Esophagus muscularis mucosa (tissue), 4 donors: ENCODE data around the gene DOLK. TPM values are rescaled to one million over a fixed set of nuclear protein-coding genes. Genes with fewer than 3 reads are reported as not detected.
A peak's percentile ranks its signal among the peaks of the same experiment; 100 is the strongest.

ENCODE experiments used
- DNase-seq: peaks from one replicate; pipeline ENCODE4 v3.0.0-alpha.2; 2017; ENCODE audit errors: extremely low spot score
- H3K27ac ChIP-seq, 4 donors: fragments of 200-600 bp; sonication (generic); replicated peaks in 1 of 4; 1 replicate in 3 of 4; 2 replicates in 1 of 4; pipeline ENCODE4 v1.5.1; 2016 to 2019; ENCODE audit warnings: mild to moderate bottlenecking in 1 of 4
- H3K27me3 ChIP-seq, 4 donors: fragments of 200-600 bp; sonication (generic); one replicate each; pipeline versions ENCODE4 v1.5.1 to v1.6.0; 2016 to 2019
- H3K36me3 ChIP-seq, 4 donors: fragments of 200-600 bp; sonication (generic); one replicate each; pipeline ENCODE4 v1.5.1; 2016 to 2019
- H3K4me1 ChIP-seq, 4 donors: fragments of 200-600 bp; sonication (generic); one replicate each; pipeline ENCODE4 v1.5.1; 2016 to 2019
- H3K4me3 ChIP-seq, 4 donors: fragments of 200-600 bp; sonication (generic); 1 replicate in 2 of 4; 2 replicates in 2 of 4; pipeline ENCODE4 v1.5.1; 2016 to 2019; ENCODE audit warnings: mild to moderate bottlenecking in 4 of 4, moderate library complexity in 1 of 4
- H3K9me3 ChIP-seq, 4 donors: fragments of 200-600 bp; sonication (generic); 1 replicate in 3 of 4; 2 replicates in 1 of 4; pipeline ENCODE4 v1.5.1; 2016 to 2019
- EP300 ChIP-seq: sonication (generic); formaldehyde crosslinking; IDR thresholded peaks from one replicate; pipeline ENCODE4 v1.6.1; 2017; ENCODE audit warnings: antibody characterized with exemption
- POLR2A ChIP-seq: fragments of 450-650 bp; IDR thresholded peaks from one replicate; pipeline ENCODE4 v1.6.1; 2017; ENCODE audit warnings: antibody characterized with exemption, moderate library complexity, mild to moderate bottlenecking, low read depth
- POLR2AphosphoS5 ChIP-seq, 2 donors: sonication (generic); formaldehyde crosslinking; IDR thresholded peaks; one replicate each; pipeline ENCODE4 v1.6.1; 2017; ENCODE audit warnings: antibody characterized with exemption in 2 of 2
- WGBS: methylation state at CpG from one replicate; pipeline ENCODE4 v1.1.5; 2018; 5-methylcytosine and 5-hydroxymethylcytosine counted together
- intact Hi-C: fragments of 100-400 bp; cut with DNase I; formaldehyde crosslinking; loops from one replicate; pipeline ENCODE4 v1.15.1; 2023
- total RNA-seq, 4 donors: library from RNA; depleted of rRNA; stranded (reverse); fragments of >200 nt; gene quantifications; one replicate each; pipeline versions ENCODE4 v1.1.0 to v1.2.1, GENCODE V29; 2016
- TF ChIP-seq, protein P1 (sequence below), 3 experiments: fragments of 200-600 bp in 2 of 3; fragments of 450-650 bp in 1 of 3; sonication (generic) in 2 of 3; IDR thresholded peaks; one replicate each; pipeline ENCODE4 v1.5.1; 2017 to 2019; ENCODE audit warnings: antibody characterized with exemption in 3 of 3, mild to moderate bottlenecking in 2 of 3, moderate library complexity in 1 of 3

DOLK gene
- total RNA-seq, 4 donors from 2014 or later: 10.4 to 20.7 (median 14.1) TPM

DNA sequence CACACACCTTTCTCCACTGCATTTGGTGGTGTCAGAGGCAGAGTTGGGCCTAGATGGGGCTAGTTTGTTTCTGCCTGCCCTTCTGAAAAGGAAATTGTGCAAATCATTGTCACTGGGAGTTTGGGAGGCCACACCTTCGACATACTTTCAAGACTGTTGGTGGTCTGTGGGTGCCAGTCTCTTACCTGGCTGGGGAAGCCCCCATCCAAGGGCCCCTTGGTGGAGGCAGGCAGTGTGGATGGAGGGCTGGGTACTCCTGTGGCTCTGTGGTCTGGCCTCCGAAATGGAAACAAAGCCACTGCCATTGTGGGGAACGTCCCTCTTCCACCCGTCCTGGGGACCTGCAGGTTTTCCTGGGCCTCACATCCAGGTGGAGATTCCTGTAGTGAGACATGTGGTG lies 37.5 kb downstream of the DOLK start:
- peaks cover 27 to 61% (median 46%) of the 10 kb centered on the region in 4 donors for H3K36me3 ChIP-seq
- H3K27ac ChIP-seq: peak overlapping the region; percentile 16 to 73 (median 48)
- no peaks in the 10 kb centered on the region for H3K9me3 ChIP-seq
- TF ChIP-seq POLR2AphosphoS5 (IDR thresholded peaks at IDR 0.05): no peak
- TF ChIP-seq EP300: no peak
- TF ChIP-seq, protein P1, sequence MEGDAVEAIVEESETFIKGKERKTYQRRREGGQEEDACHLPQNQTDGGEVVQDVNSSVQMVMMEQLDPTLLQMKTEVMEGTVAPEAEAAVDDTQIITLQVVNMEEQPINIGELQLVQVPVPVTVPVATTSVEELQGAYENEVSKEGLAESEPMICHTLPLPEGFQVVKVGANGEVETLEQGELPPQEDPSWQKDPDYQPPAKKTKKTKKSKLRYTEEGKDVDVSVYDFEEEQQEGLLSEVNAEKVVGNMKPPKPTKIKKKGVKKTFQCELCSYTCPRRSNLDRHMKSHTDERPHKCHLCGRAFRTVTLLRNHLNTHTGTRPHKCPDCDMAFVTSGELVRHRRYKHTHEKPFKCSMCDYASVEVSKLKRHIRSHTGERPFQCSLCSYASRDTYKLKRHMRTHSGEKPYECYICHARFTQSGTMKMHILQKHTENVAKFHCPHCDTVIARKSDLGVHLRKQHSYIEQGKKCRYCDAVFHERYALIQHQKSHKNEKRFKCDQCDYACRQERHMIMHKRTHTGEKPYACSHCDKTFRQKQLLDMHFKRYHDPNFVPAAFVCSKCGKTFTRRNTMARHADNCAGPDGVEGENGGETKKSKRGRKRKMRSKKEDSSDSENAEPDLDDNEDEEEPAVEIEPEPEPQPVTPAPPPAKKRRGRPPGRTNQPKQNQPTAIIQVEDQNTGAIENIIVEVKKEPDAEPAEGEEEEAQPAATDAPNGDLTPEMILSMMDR (IDR thresholded peaks at IDR 0.05): no peak
- TF ChIP-seq POLR2A: no peak
- 87% methylated on average over 3 of the region's 4 CpGs for WGBS
- H3K27me3 ChIP-seq: no peaks in the 10 kb centered on the region
- intact Hi-C loops: no loop called here
- DNase-seq: no peak
- H3K4me3 ChIP-seq: no peak overlapping the region
- H3K4me1 ChIP-seq: peaks cover 59 to 66% (median 61%) of the 10 kb centered on the region in 4 donors

- no peak for DNase-seq
- H3K27me3 ChIP-seq: no peaks in the 10 kb centered on the region
- H3K27ac ChIP-seq: no peak overlapping the region
- H3K36me3 ChIP-seq: peaks cover 27 to 51% (median 40%) of the 10 kb centered on the region in 4 donors
- TF ChIP-seq POLR2AphosphoS5 (IDR thresholded peaks at IDR 0.05): no peak
- TF ChIP-seq, protein P1 (IDR thresholded peaks at IDR 0.05): no peak
- intact Hi-C loops: no loop called here
- WGBS: 100% methylated on average over 11 of the region's 24 CpGs
- H3K9me3 ChIP-seq: no peaks in the 10 kb centered on the region
- H3K4me3 ChIP-seq: no peak overlapping the region
- peaks cover 47 to 53% (median 50%) of the 10 kb centered on the region in 4 donors for H3K4me1 ChIP-seq
These were observed 39.0 kb downstream of the DOLK start for GRCh38 chr9:128908372-128908771.

DNA sequence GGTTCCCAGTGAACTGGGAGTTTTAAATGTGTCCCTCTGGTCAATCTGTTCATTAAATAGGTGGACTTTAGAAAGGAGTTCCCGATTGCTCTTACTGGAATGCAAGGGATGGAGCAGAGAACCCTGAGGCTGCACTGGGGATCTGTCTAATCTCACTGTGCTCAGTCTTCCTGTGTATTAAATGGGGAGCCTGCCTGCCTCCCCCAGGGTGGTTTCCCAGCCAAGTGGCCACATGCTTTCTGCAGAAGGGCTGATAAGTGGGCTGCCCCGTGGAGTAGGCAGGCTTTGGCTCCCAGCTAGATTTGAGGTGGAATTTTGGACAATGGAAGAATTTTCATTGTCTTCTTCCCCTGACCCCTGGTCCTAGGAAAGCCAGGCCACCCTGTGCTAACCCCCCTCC lies 40.7 kb downstream of the DOLK start:
- H3K27ac ChIP-seq: no peak overlapping the region
- intact Hi-C loops: no loop called here
- no peaks in the 10 kb centered on the region for H3K9me3 ChIP-seq
- H3K27me3 ChIP-seq: no peaks in the 10 kb centered on the region
- WGBS: 52% methylated on average over 2 of the region's 2 CpGs
- DNase-seq: no peak
- peaks cover 27 to 64% (median 50%) of the 10 kb centered on the region in 4 donors for H3K36me3 ChIP-seq
- H3K4me3 ChIP-seq: no peak overlapping the region
- TF ChIP-seq EP300 (no peak), POLR2AphosphoS5 (IDR thresholded peaks at IDR 0.05) (no peak), POLR2A (no peak)
- TF ChIP-seq, protein P1 (IDR thresholded peaks at IDR 0.05): no peak
- H3K4me1 ChIP-seq: peaks cover 46 to 52% (median 49%) of the 10 kb centered on the region in 4 donors

DNA sequence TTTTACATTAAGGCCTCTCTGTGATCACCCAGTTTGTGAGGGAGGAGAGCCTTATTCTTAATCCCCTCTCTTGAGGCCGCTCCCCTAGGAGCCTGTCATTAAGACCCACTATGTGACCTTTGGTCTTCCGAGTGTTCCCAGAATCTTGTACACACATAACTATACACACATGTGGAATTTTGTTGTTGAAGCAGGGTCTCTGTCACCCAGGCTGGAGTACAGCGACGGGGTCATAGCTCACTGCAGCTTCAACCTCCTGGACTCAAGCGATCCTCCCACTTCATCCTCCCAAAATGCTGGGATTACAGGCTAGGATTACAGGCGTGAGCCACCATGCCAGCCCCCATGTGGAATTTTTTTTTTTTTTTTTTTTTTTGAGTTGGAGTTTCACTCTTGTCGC lies 41.4 kb downstream of the DOLK start:
- Histone ChIP-seq H3K27ac (peak overlapping the region in 1 of 4 donors; percentile 3), H3K36me3 (peaks cover 27 to 66% (median 53%) of the 10 kb centered on the region in 4 donors)

More for the DNA sequence above, 41.4 kb downstream of the DOLK start:
- intact Hi-C loops: no loop called here
- 88% methylated on average over 7 of the region's 7 CpGs for WGBS
- Histone ChIP-seq H3K4me3 (no peak overlapping the region), H3K27me3 (no peaks in the 10 kb centered on the region), H3K9me3 (no peaks in the 10 kb centered on the region), H3K4me1 (peaks cover 41 to 51% (median 46%) of the 10 kb centered on the region in 4 donors)
- no peak for DNase-seq
- no peak for TF ChIP-seq POLR2AphosphoS5 (IDR thresholded peaks at IDR 0.05)
- TF ChIP-seq EP300: no peak
- no peak for TF ChIP-seq POLR2A
- TF ChIP-seq, protein P1 (IDR thresholded peaks at IDR 0.05): no peak
